H9 (cell line): Measurements from ENCODE around the gene PPIL6. TPM values are rescaled to one million over a fixed set of nuclear protein-coding genes. Genes with fewer than 3 reads are reported as not detected.

Experiments
- DNase-seq: peaks from one replicate; pipeline ENCODE4 v3.0.0-alpha.2; 2017
- H2AFZ ChIP-seq: one replicate; pipeline ENCODE4 v1.6.1; 2013; ENCODE audit warnings: mild to moderate bottlenecking, low read length, control low read depth, moderate library complexity
- H2AK5ac ChIP-seq: 2 replicates; pipeline ENCODE4 v1.6.1; 2013; ENCODE audit warnings: low read length, control low read depth, mixed read lengths; ENCODE audit not compliant: insufficient read length
- H2BK120ac ChIP-seq: one replicate; pipeline ENCODE4 v1.6.1; 2013; ENCODE audit warnings: low read depth, mild to moderate bottlenecking, low read length, control low read depth, inconsistent platforms; ENCODE audit not compliant: poor library complexity, severe bottlenecking
- H2BK12ac ChIP-seq: 2 replicates; pipeline ENCODE4 v1.6.1; 2013; ENCODE audit warnings: low read length, control low read depth, mixed read lengths, low read depth; ENCODE audit not compliant: insufficient read length
- H2BK15ac ChIP-seq: 2 replicates; pipeline ENCODE4 v1.6.1; 2013; ENCODE audit warnings: low read depth, low read length, control low read depth
- H2BK20ac ChIP-seq: one replicate; pipeline ENCODE4 v1.6.1; 2013; ENCODE audit warnings: low read depth, mild to moderate bottlenecking, low read length, control low read depth, inconsistent platforms; ENCODE audit not compliant: poor library complexity, severe bottlenecking
- H2BK5ac ChIP-seq: 2 replicates; pipeline ENCODE4 v1.6.1; 2013; ENCODE audit warnings: low read length, control low read depth, mixed read lengths; ENCODE audit not compliant: insufficient read length
- H3K14ac ChIP-seq: 2 replicates; pipeline ENCODE4 v1.6.1; 2013; ENCODE audit warnings: low read length, control low read depth; ENCODE audit not compliant: insufficient read depth
- H3K18ac ChIP-seq: 2 replicates; pipeline ENCODE4 v1.6.1; 2013; ENCODE audit warnings: low read depth, mild to moderate bottlenecking, mixed read lengths, low read length, control low read depth; ENCODE audit not compliant: insufficient read length
- H3K23ac ChIP-seq: 2 replicates; pipeline ENCODE4 v1.6.1; 2013; ENCODE audit warnings: low read length, control low read depth, mixed read lengths, low read depth; ENCODE audit not compliant: insufficient read length
- H3K23me2 ChIP-seq: 2 replicates; pipeline ENCODE4 v1.6.1; 2013; ENCODE audit warnings: low read depth, mild to moderate bottlenecking, mixed read lengths, low read length, control low read depth; ENCODE audit not compliant: insufficient read length, poor library complexity, severe bottlenecking
- H3K27ac ChIP-seq: 2 replicates; pipeline ENCODE4 v1.5.1; 2013; ENCODE audit warnings: low read length, control low read depth, mixed read lengths, low read depth; ENCODE audit not compliant: insufficient read length
- H3K27me3 ChIP-seq: 2 replicates; pipeline ENCODE4 v1.6.1; 2013; ENCODE audit warnings: low read length, control low read depth, inconsistent platforms; ENCODE audit not compliant: insufficient read depth
- H3K4ac ChIP-seq: 2 replicates; pipeline ENCODE4 v1.6.1; 2013; ENCODE audit warnings: low read depth, mild to moderate bottlenecking, control low read depth, inconsistent platforms, low read length, moderate library complexity
- H3K4me1 ChIP-seq: 2 replicates; pipeline ENCODE4 v1.6.1; 2013; ENCODE audit warnings: low read length, control low read depth, inconsistent platforms; ENCODE audit not compliant: insufficient read depth
- H3K4me2 ChIP-seq: 2 replicates; pipeline ENCODE4 v1.6.1; 2013; ENCODE audit warnings: low read length, control low read depth, mixed read lengths; ENCODE audit not compliant: insufficient read length, insufficient read depth
- H3K56ac ChIP-seq: 2 replicates; pipeline ENCODE4 v1.6.1; 2013; ENCODE audit warnings: low read depth, mild to moderate bottlenecking, mixed read lengths, low read length, control low read depth; ENCODE audit not compliant: insufficient read length
- H3K79me1 ChIP-seq: 2 replicates; pipeline ENCODE4 v1.6.1; 2013; ENCODE audit warnings: low read depth, mild to moderate bottlenecking, moderate library complexity, low read length, control low read depth, inconsistent platforms; ENCODE audit not compliant: insufficient read depth, poor library complexity, severe bottlenecking
- H3K79me2 ChIP-seq: 2 replicates; pipeline ENCODE4 v1.6.1; 2013; ENCODE audit warnings: low read length, control low read depth, inconsistent platforms; ENCODE audit not compliant: insufficient read depth
- H3K9ac ChIP-seq: 2 replicates; pipeline ENCODE4 v1.6.1; 2013; ENCODE audit warnings: low read length, control low read depth, mixed read lengths; ENCODE audit not compliant: insufficient read length; ENCODE audit errors: extremely low read depth
- H3K9me3 ChIP-seq: one replicate; pipeline ENCODE4 v1.6.1; 2013; ENCODE audit warnings: low read depth, low read length, inconsistent platforms; ENCODE audit not compliant: control insufficient read depth
- H3T11ph ChIP-seq: one replicate; pipeline ENCODE4 v1.6.1; 2013; ENCODE audit warnings: mild to moderate bottlenecking, low read length, control low read depth, inconsistent platforms
- H4K20me1 ChIP-seq: one replicate; pipeline ENCODE4 v1.6.1; 2013; ENCODE audit not compliant: control insufficient read depth, insufficient read length, insufficient read depth
- H4K5ac ChIP-seq: 2 replicates; pipeline ENCODE4 v1.6.1; 2013; ENCODE audit warnings: low read depth, mild to moderate bottlenecking, mixed read lengths, low read length, control low read depth; ENCODE audit not compliant: insufficient read length
- H4K8ac ChIP-seq: replicated peaks from 2 replicates; pipeline ENCODE4 v1.6.1; 2013; ENCODE audit warnings: low read length, control low read depth, mixed read lengths, low read depth; ENCODE audit not compliant: insufficient read length
- H4K91ac ChIP-seq: 2 replicates; pipeline ENCODE4 v1.6.1; 2013; ENCODE audit warnings: low read depth, mild to moderate bottlenecking, moderate library complexity, mixed read lengths, low read length, control low read depth; ENCODE audit not compliant: insufficient read length
- H3K27ac Mint-ChIP-seq, 3 experiments: 2 replicates in 2 of 3; 3 replicates in 1 of 3; pipeline ENCODE4 v1.8.0; 2020 to 2021; ENCODE audit warnings: mixed read lengths in 3 of 3, mild to moderate bottlenecking in 1 of 3, moderate library complexity in 1 of 3
- H3K27me3 Mint-ChIP-seq: 2 replicates; pipeline ENCODE4 v1.8.0; 2021; ENCODE audit warnings: low read depth, mild to moderate bottlenecking, moderate library complexity, mixed read lengths
- H3K36me3 Mint-ChIP-seq, 3 experiments: 2 replicates in 2 of 3; 3 replicates in 1 of 3; pipeline ENCODE4 v1.8.0; 2020 to 2021; ENCODE audit warnings: low read depth in 3 of 3, mixed read lengths in 3 of 3; ENCODE audit not compliant: insufficient read depth in 1 of 3
- H3K4me1 Mint-ChIP-seq, 2 experiments: 2 replicates each; pipeline ENCODE4 v1.8.0; 2020; ENCODE audit warnings: mixed read lengths in 2 of 2
- H3K4me3 Mint-ChIP-seq, 2 experiments: 2 replicates in 1 of 2; 3 replicates in 1 of 2; pipeline ENCODE4 v1.8.0; 2020 to 2021; ENCODE audit warnings: mild to moderate bottlenecking in 2 of 2, mixed read lengths in 2 of 2, moderate library complexity in 1 of 2
- H3K9me3 Mint-ChIP-seq, 2 experiments: 2 replicates in 1 of 2; 3 replicates in 1 of 2; pipeline ENCODE4 v1.8.0; 2020; ENCODE audit warnings: mild to moderate bottlenecking in 2 of 2, mixed read lengths in 2 of 2, moderate library complexity in 1 of 2
- WGBS: extraction: QIAGEN DNeasy Blood & Tissue Kit; methylation state at CpG from one replicate; pipeline ENCODE4 v1.1.7; 2013; ENCODE audit warnings: missing lambda C conversion rate, low lambda C conversion rate, mixed read lengths; ENCODE audit not compliant: insufficient read length; ENCODE audit errors: extremely low coverage; 5-methylcytosine and 5-hydroxymethylcytosine counted together
- total RNA-seq: library from RNA; stranded (reverse); gene quantifications from 2 replicates; pipeline ENCODE4 v1.2.1, GENCODE V29; 2021
- TF ChIP-seq, protein P1 (sequence below): fragments of 200-600 bp; sonication (generic); conservative IDR thresholded peaks from 3 replicates; pipeline ENCODE4 v1.8.0; 2021; ENCODE audit warnings: antibody characterized with exemption, mild to moderate bottlenecking

The PPIL6 gene
- total RNA-seq, 1 experiment from 2014 or later, result 1.0 TPM

DNA sequence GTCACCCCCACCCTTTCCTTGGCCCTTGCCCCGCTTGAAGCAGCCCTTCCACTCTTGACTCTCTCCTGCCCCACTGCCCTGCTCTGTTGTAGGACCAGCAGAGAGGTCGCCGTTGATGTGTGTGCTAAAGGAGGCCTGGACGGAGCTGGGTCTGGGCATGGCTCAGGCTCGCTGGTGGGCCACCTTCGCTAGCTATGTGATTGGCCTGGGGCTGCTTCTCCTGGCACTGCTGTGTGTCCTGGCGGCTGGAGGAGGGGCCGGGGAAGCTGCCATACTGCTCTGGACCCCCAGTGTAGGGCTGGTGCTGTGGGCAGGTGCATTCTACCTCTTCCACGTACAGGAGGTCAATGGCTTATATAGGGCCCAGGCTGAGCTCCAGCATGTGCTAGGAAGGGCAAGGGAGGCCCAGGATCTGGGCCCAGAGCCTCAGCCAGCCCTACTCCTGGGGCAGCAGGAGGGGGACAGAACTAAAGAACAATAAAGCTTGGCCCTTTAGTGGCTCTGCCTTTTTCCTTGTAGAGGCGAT is 3.1 kb upstream of the PPIL6 start:
- Histone ChIP-seq H3K23ac (no peak overlapping the region), H3K4ac (no peak overlapping the region), H3K9me3 (no peaks in the 10 kb centered on the region), H4K8ac (no peak overlapping the region), H3K4me2 (no peak overlapping the region), H3K27me3 (no peaks in the 10 kb centered on the region), H4K5ac (no peak overlapping the region), H3K14ac (no peak overlapping the region), H4K91ac (no peak overlapping the region), H3K56ac (no peak overlapping the region), H2AK5ac (no peak overlapping the region), H3K9ac (no peak overlapping the region), H3K79me1 (no peaks in the 10 kb centered on the region), H2AFZ (no peak overlapping the region), H2BK12ac (no peak overlapping the region), H3K18ac (no peak overlapping the region), H3K4me1 (peaks cover 3% of the 10 kb centered on the region; the same call in 1 of the 2 replicates), H3K79me2 (no peaks in the 10 kb centered on the region), H4K20me1 (no peaks in the 10 kb centered on the region), H2BK15ac (no peak overlapping the region), H2BK20ac (no peak overlapping the region), H2BK120ac (no peak overlapping the region), H3T11ph (no peak overlapping the region), H3K27ac (no peak overlapping the region), H2BK5ac (no peak overlapping the region), H3K23me2 (peaks cover 14% of the 10 kb centered on the region)
- H3K4me1 Mint-ChIP-seq, result peaks cover 17 to 19% of the 10 kb centered on the region in 2 experiments
- H3K4me3 Mint-ChIP-seq, result no peak overlapping the region; a peak in 1 of 5 replicates
- H3K9me3 Mint-ChIP-seq, result no peaks in the 10 kb centered on the region; a peak in 1 of 5 replicates
- no CpG with 5 or more reads among the region's 10 CpGs for WGBS
- DNase-seq, result no peak
- TF ChIP-seq, protein P1, sequence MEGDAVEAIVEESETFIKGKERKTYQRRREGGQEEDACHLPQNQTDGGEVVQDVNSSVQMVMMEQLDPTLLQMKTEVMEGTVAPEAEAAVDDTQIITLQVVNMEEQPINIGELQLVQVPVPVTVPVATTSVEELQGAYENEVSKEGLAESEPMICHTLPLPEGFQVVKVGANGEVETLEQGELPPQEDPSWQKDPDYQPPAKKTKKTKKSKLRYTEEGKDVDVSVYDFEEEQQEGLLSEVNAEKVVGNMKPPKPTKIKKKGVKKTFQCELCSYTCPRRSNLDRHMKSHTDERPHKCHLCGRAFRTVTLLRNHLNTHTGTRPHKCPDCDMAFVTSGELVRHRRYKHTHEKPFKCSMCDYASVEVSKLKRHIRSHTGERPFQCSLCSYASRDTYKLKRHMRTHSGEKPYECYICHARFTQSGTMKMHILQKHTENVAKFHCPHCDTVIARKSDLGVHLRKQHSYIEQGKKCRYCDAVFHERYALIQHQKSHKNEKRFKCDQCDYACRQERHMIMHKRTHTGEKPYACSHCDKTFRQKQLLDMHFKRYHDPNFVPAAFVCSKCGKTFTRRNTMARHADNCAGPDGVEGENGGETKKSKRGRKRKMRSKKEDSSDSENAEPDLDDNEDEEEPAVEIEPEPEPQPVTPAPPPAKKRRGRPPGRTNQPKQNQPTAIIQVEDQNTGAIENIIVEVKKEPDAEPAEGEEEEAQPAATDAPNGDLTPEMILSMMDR, result no peak
- 0 out of 7 replicates have a peak overlapping the region, but pooled peaks of 2 of the 3 experiments have one; percentile 27 to 57 for H3K27ac Mint-ChIP-seq
- H3K27me3 Mint-ChIP-seq, result peaks cover 10% of the 10 kb centered on the region
- H3K36me3 Mint-ChIP-seq, result peaks cover 22 to 56% (median 47%) of the 10 kb centered on the region in 3 experiments
